Activated T-helper 17 cell treated with anti-CD3 and anti-CD28 coated beads, Interleukin-2, amount 50 U/mL, for 72 hours (primary cell): Measurements from ENCODE around the gene ENPP7. TPM values are rescaled to one million over a fixed set of nuclear protein-coding genes. Genes with fewer than 3 reads are reported as not detected.
A peak's percentile ranks its signal among the peaks of the same experiment; 100 is the strongest.
"Not testable (repeated sequence)": the region's sequence is repeated elsewhere in the genome, so short reads cannot be mapped to it uniquely, and the experiment has no call there.

ENCODE experiments used
- ATAC-seq: fragments of 150-1000 bp; cut with Tn5 transposase; replicated peaks from 2 replicates; pipeline ENCODE4 v1.10.0; 2021; ENCODE audit warnings: mild to moderate bottlenecking, moderate library complexity
- H3K27ac Mint-ChIP-seq: one replicate; pipeline ENCODE4 v1.8.0; 2022; ENCODE audit warnings: mixed read lengths
- H3K27me3 Mint-ChIP-seq: one replicate; pipeline ENCODE4 v1.8.0; 2022; ENCODE audit warnings: mixed read lengths
- H3K36me3 Mint-ChIP-seq: one replicate; pipeline ENCODE4 v1.8.0; 2022; ENCODE audit warnings: low read depth, mild to moderate bottlenecking, mixed read lengths
- H3K4me1 Mint-ChIP-seq: one replicate; pipeline ENCODE4 v1.8.0; 2022; ENCODE audit warnings: mixed read lengths
- H3K4me3 Mint-ChIP-seq: one replicate; pipeline ENCODE4 v1.8.0; 2022; ENCODE audit warnings: mild to moderate bottlenecking, mixed read lengths
- H3K9me3 Mint-ChIP-seq: one replicate; pipeline ENCODE4 v1.8.0; 2022; ENCODE audit warnings: mixed read lengths
- total RNA-seq, 2 donors: library from RNA; stranded (reverse); gene quantifications; one replicate each; pipeline ENCODE4 v1.2.3, GENCODE V29; 2022

ENPP7 gene
- total RNA-seq, 2 donors from 2014 or later, result 0.50 TPM; not detected in 1

DNA sequence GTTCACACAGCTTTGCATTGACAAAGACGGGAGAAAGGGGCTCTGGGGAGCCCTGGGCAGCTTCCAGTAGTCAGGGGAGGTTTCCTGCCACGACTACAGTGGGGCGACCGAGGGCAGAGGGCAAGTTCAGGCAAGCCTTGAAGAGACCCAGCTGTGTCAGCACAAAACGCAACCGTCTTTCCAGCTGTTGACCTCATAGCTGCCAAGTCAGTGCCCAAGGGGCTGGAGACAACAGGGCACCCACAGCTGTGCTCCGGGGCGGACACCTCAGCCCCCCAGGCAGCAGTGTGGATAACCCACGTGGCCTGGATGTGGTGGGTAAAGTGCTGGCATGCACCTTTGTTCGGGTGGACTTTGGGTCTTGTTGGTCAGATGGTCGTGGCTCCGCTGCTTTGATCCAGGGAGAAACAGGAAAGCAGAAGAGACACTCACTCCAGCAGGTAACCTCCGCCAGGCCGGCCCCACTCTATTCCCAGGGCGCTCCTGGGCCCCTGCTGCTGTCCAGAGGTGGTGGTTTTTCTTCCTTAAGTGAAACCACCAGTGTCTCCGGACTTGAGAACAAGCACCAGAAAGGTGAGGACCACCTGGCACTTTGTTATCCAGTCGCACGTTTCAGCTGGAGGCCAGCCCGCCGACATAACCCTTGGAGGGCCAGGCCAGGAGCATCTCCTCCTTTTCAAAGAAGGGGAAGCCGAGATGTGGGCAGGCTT lies 29.6 kb downstream of the ENPP7 start:
- no peak overlapping the region for H3K27ac Mint-ChIP-seq
- peaks cover 7% of the 10 kb centered on the region for H3K27me3 Mint-ChIP-seq
- ATAC-seq, result no peak

DNA sequence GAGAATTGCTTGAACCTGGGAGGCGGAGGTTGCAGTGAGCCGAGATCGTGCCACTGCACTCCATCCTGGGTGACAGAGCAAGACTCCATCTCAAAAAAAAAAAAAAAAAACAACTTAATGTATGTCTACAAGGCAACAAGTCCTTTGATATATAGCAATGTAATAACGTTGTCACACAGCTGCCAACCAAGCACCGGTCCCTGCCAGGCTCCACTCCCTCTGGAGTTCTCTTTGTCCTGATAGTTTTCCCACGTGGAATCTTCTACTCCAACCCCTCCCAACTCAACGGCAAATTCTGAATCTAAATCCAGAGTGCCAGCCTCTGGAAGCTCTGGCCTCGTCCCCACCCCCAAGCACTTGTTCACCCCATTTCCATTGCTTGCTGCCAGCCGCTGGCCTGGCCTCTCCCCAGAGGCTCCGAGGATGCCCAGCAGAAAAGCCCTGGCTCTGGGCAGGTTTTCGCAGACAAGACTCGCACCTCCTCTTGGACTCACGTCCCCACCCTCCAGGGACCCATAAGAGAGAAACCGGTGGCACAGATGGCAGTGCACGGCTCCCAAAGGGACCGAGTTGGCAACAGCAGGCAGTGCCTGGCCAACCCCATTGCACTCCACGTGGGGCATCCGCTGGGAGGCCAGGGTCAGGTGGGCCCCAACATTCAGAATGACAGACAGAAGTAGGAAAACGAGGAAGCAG lies 31.3 kb downstream of the ENPP7 start:
- no peak for ATAC-seq
- Mint-ChIP-seq H3K27me3 (peaks cover 9% of the 10 kb centered on the region), H3K36me3 (no peaks in the 10 kb centered on the region), H3K9me3 (no peaks in the 10 kb centered on the region), H3K4me3 (no peak overlapping the region), H3K27ac (no peak overlapping the region), H3K4me1 (no peaks in the 10 kb centered on the region)

More for the DNA sequence above, 29.6 kb downstream of the ENPP7 start:
- Mint-ChIP-seq H3K4me3 (no peak overlapping the region), H3K36me3 (no peaks in the 10 kb centered on the region), H3K4me1 (no peaks in the 10 kb centered on the region), H3K9me3 (no peaks in the 10 kb centered on the region)

DNA sequence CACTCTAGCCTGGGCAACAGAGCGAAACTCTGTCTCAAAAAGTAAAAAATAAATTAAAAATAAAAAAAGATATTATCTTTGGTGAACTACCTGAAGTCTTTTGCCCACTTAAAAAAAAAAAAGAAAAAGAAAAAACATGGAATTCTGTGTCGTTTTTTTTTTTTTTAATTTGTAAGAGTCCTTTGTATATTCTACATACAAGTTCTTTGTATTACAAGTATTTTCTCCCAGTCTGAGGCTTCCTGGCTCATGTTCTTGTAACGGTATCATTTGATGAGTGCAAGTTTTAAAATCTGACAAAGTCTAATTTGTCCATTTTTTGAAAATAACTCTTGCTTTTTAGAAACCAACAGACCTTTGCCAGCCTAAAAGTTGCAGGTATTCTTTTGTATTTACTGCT lies 35.0 kb downstream of the ENPP7 start:
- Mint-ChIP-seq H3K9me3 (no peaks in the 10 kb centered on the region), H3K4me1 (no peaks in the 10 kb centered on the region), H3K4me3 (no peak overlapping the region), H3K27ac (no peak overlapping the region), H3K36me3 (no peaks in the 10 kb centered on the region), H3K27me3 (peaks cover 21% of the 10 kb centered on the region)
- no peak for ATAC-seq

DNA sequence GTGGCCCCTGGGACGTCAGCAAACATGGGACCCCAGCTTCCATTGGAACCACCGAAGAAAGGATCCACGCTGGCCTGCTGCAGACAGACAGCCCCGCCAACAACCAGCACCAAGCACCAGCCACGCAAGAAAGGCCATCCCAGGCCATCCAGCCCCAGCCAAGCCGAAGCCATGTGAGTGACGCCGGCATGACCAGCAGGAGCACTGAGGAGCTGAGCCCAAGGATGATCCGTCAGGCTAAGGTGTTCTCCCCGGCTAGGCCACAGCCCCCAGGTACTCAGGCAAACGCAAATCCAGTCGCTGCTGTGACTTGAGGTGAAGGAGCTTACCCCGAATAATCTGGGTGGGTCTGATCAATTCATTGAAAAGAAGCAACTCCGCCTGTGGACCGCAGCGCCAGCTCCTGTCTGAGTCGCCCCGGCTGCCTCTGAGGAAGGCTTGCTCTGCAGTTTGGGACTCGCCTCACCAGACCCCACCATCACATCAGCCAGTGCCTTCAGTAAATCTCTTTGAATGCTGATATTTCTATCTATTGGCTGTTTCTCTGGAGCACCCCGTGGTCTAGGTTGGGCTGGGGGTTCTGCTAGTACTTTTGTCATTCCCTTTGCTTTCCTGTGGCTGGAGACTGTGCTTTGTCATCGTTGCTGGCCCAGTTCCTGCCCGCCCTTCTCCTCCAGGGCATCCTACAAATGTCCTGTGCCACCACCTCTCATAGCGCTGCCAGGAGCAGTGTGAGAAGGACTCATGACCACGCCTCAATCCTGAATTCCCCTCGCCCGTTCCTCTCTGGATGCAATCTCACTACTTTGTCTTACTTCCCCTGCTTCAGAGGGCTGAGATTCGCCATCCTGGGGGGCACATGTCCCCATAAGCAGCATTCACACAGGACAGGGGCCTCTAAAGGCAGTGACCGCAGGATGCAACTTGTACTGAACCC lies 39.1 kb downstream of the ENPP7 start:
- Mint-ChIP-seq H3K4me3 (no peak overlapping the region), H3K27ac (no peak overlapping the region), H3K4me1 (no peaks in the 10 kb centered on the region), H3K9me3 (no peaks in the 10 kb centered on the region), H3K27me3 (peaks cover 36% of the 10 kb centered on the region), H3K36me3 (no peaks in the 10 kb centered on the region)
- ATAC-seq, result no peak

DNA sequence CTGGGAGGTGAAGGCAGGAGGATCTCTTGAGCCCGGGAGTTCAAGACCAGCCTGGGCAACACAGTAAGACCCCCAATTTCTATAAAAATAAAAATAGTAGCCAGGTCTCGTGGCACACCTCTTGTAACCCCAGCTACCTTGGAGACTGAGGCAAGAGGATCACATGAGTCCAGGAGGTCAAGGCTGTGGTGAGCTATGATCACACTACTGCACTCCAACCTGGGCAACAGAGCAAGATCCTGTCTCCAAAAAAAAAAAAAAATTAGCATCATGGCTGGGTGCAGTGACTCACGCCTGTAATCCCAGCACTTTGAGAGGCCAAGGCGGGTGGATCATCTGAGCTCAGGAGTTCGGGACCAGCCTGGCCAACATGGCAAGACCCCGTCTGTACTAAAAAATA lies 40.5 kb downstream of the ENPP7 start:
- H3K27ac Mint-ChIP-seq, result no peak overlapping the region
- no peaks in the 10 kb centered on the region for H3K9me3 Mint-ChIP-seq
- ATAC-seq, result no peak
- peaks cover 44% of the 10 kb centered on the region for H3K27me3 Mint-ChIP-seq
- no peak overlapping the region for H3K4me3 Mint-ChIP-seq
- no peaks in the 10 kb centered on the region for H3K36me3 Mint-ChIP-seq
- H3K4me1 Mint-ChIP-seq, result no peaks in the 10 kb centered on the region

DNA sequence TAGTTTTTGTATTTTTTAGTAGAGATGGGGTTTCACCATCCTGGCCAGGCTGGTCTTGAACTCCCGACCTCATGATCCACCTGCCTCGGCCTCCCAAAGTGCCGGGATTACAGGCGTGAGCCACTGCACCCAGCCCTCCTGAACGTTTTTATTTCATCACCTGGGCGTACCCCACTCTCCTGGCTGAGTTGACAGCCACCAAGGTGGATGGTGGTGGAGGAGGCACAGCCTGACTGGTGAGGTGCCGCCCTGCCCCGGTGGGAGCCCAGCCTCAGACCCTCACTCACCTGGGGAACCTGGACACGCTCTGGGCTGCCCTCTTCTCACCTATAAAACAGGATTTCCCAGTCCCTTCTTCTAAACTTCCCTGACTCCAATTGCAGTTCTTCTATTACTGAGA lies 42.0 kb downstream of the ENPP7 start:
- not testable (repeated sequence) for H3K4me3 Mint-ChIP-seq, ATAC-seq, H3K9me3 Mint-ChIP-seq, H3K27ac Mint-ChIP-seq, H3K4me1 Mint-ChIP-seq, H3K36me3 Mint-ChIP-seq
- peaks cover 46% of the 10 kb centered on the region for H3K27me3 Mint-ChIP-seq

DNA sequence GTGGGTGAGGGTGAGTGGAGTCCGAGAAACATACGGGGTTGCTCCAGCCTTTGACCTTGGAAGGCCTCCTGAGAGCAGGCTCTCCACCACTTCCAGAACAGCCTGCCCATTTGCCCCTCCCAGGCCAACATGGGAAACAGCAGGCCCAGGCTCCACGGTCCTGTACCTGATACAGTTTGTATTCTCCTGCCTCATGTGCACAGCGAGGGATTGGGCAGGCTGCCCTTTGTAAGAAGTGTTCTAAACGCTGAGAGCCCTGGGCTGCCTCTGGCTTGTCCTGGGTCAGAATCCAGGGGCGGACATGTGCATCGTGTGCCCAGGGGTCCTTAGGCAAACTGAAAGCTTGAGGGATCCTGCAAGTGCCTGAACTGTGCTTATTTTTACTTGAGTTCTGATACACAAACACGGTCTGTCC lies 43.8 kb downstream of the ENPP7 start:
- H3K4me1 Mint-ChIP-seq, result no peaks in the 10 kb centered on the region
- ATAC-seq, result no peak
- no peaks in the 10 kb centered on the region for H3K9me3 Mint-ChIP-seq
- no peak overlapping the region for H3K27ac Mint-ChIP-seq
- peaks cover 43% of the 10 kb centered on the region for H3K27me3 Mint-ChIP-seq
- H3K36me3 Mint-ChIP-seq, result peaks cover 6% of the 10 kb centered on the region
- H3K4me3 Mint-ChIP-seq, result no peak overlapping the region

DNA sequence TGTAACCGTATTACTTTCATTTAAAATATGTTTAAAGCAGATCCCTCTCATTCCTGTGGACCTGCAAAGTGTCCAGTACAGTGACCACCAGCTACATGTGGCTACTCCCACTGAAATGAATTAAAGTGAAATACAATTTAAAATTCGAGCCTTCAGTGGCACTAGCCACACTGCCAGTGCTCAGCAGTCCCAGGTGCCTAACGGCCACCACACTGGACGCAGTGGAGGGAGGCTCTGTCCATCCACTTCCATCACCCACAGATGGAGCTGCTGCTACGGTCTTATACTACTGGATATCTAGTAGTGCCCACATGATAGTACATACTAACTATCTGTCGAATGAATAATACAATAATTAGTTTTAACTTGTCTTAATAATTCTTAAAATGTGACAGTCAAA lies 44.9 kb downstream of the ENPP7 start:
- Mint-ChIP-seq H3K36me3 (peaks cover 6% of the 10 kb centered on the region), H3K4me1 (no peaks in the 10 kb centered on the region), H3K9me3 (no peaks in the 10 kb centered on the region), H3K27ac (no peak overlapping the region), H3K27me3 (peaks cover 48% of the 10 kb centered on the region), H3K4me3 (no peak overlapping the region)
- ATAC-seq, result no peak

DNA sequence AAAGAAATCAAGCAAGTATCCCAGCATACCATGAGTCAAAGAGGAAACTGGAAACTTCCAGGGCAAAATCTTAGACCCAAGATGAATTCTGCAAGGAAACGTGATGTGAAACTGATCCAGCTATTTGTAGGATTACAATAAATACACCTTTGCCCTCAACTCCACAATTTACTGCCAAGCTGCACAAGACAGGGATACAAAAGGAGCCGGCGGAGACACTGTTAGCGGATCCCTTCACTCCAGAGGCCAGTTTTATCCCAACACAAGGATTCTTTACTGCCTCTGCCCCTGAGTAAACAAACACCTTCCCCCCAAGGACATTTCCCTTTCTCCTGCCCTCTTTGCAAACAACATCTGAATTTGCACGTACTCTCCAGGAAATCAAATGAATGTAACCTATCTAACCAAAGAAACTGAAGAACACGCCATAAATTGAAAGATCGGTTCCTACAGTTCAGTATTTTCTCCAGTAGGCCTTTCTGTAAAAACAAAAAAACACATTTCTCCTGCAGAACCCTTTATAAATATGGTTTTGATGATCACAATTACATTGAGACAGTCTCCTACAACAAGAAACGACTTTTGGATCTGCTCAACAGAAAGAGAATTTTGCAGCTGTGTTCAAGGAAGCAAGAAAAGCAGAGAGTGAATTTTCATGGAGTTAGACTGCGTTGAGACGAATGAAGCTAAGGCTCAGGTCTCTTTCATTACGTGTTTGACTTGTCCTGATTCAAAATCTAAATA lies 45.8 kb downstream of the ENPP7 start:
- Mint-ChIP-seq H3K36me3 (peaks cover 6% of the 10 kb centered on the region), H3K27ac (no peak overlapping the region), H3K9me3 (no peaks in the 10 kb centered on the region), H3K4me3 (peak overlapping the region; percentile 24), H3K27me3 (peaks cover 57% of the 10 kb centered on the region), H3K4me1 (no peaks in the 10 kb centered on the region)
- no peak for ATAC-seq

DNA sequence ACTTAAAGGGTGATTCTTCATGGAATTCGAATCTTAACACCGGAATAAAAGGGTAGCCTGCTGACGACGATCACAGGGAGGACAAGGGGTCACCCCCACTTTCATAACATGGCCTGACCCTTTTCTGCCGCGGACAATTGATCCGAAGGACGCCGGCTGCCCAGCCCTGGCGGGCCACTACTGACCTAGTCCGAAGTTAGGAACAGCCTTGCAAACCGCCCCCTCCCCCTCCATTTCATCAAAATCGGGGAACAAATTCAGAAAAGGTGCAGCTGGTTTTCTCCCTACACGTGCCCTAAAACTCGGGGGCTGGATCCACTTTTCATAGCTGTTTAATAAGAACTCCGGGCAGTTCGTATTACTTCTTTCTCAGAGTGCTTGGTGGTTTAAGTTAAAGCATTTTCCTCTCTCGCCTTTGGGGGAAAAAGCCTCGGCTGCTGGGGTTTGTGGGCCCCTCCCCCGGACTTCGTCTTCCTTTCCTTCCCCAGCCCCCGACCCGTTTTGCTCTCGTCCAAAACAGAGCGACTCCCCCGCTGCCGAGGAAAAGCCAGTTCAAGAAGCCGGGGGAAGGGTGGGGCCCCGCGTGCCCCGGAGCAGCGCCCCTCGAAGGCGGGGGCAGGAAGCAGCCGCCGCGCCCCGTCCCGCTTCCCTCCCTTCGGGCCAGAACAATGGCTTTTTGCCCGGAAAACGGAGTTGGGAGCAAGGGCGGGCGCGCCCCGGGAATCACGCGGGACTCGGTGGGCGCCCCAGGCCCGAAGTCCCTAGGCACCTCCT lies 46.6 kb downstream of the ENPP7 start:
- Mint-ChIP-seq H3K36me3 (peaks cover 6% of the 10 kb centered on the region), H3K9me3 (no peaks in the 10 kb centered on the region), H3K4me1 (no peaks in the 10 kb centered on the region), H3K27ac (no peak overlapping the region), H3K4me3 (peak overlapping the region; percentile 24), H3K27me3 (peaks cover 62% of the 10 kb centered on the region)
- peak; percentile 33 for ATAC-seq

DNA sequence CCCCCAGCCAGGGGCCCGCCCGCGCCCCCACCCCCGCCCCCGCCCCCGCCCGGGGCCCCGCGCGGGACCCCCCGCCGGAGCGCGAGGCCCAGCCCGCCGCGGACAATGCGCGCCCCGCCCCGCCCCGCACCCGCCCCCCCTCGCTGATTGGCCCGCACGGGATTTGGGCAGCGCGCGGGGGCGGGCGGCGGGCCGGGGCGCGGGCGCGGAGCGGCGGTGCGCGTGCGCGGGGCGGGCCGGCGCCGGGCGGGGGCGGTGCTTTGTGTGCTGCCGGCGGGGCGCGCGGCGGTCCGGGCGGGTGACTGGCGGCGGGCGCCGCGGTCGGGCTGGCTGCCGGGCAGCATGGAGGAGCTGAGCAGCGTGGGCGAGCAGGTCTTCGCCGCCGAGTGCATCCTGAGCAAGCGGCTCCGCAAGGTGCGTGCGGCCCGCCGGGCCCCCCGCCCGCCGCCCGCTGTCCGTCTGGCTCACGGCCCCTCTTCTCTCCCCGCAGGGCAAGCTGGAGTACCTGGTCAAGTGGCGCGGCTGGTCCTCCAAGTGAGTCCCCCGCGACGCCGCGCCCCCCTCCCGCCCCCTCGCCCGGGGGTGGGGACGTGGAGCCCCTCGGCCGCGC lies 47.3 kb downstream of the ENPP7 start, which contains the start of gene CBX2:
Gene CBX2 (plus strand): TSS at position 255 of the 610 bp plus-strand sequence. CDS start 88 bp downstream, at position 343.
- Mint-ChIP-seq H3K4me1 (no peaks in the 10 kb centered on the region), H3K4me3 (peak within 1 kb of the TSS; percentile 74), H3K27me3 (peaks cover 66% of the 10 kb centered on the region), H3K36me3 (peaks cover 6% of the 10 kb centered on the region), H3K9me3 (no peaks in the 10 kb centered on the region), H3K27ac (peak within 1 kb of the TSS; percentile 74)
- ATAC-seq, result peak; percentile 84

DNA sequence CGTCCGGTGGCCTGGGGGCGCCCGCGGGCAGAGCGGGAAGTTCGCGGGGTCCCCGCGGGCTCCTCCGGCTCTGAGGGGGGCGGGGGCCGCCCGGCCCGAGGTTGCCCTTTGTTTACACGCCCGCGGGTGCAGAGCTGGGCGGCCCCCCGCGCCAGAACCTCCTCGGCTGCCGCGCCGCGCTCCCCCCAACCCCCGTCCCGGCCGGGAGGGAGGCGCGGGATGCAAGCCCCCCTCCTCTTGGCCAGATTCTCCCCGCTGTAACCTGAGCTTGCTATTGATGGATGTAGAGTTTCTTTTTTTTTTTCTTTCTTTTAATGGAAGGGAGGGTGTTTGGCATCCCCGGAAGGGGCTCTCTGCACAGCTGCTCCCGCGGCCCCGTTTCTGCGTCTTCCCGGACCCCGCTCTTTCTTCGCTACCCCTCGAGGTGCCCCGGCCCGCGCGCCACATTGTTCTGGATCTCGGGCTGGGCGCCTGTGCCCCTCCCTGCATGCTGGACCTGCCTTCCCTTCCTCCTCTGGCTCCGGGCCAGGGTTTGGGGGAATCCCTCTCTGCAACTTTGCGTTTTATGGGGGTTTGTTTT lies 47.9 kb downstream of the ENPP7 start:
- Mint-ChIP-seq H3K27ac (peak overlapping the region; percentile 74), H3K4me3 (peak overlapping the region; percentile 74), H3K9me3 (no peaks in the 10 kb centered on the region), H3K36me3 (peaks cover 6% of the 10 kb centered on the region), H3K27me3 (peaks cover 66% of the 10 kb centered on the region), H3K4me1 (no peaks in the 10 kb centered on the region)
- ATAC-seq, result peak; percentile 2

DNA sequence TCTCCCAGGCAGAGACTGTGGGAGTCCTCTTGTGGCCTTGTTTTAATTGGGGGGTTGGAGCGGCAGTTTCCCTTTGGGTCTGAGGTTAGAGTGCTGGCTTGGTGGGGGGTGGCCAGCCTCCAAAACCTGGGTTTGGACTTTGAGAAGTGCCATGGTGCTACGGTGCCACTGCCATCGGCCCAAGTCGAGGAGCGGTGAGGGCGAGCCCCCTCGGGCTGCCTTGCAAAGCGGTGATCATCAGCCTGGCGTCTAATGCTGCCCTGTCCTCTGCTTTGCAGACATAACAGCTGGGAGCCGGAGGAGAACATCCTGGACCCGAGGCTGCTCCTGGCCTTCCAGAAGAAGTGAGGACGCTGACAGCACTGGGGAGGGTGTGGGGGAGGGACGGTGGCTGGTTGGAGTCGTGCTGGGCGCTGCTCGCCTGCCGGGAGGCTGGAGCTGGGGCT lies 48.4 kb downstream of the ENPP7 start:
- H3K4me3 Mint-ChIP-seq, result peak overlapping the region; percentile 74
- H3K9me3 Mint-ChIP-seq, result no peaks in the 10 kb centered on the region
- H3K27me3 Mint-ChIP-seq, result peaks cover 62% of the 10 kb centered on the region
- no peak for ATAC-seq
- peak overlapping the region; percentile 74 for H3K27ac Mint-ChIP-seq
- H3K36me3 Mint-ChIP-seq, result peaks cover 6% of the 10 kb centered on the region
- H3K4me1 Mint-ChIP-seq, result no peaks in the 10 kb centered on the region
